SH-SY5Y (cell line): ENCODE results near the gene TAPBP.

ENCODE experiments used
- GATA2 ChIP-seq: IDR thresholded peaks from 2 replicates; pipeline ENCODE4 v1.6.1; 2011; ENCODE audit warnings: mild to moderate bottlenecking, low read depth, low read length
- GATA3 ChIP-seq: IDR thresholded peaks from 2 replicates; pipeline ENCODE4 v1.6.1; 2011; ENCODE audit warnings: low read depth, mild to moderate bottlenecking, low read length, moderate library complexity

The TAPBP gene

GRCh38 chr6:33273924-33274902 lies 39.7 kb downstream of the TAPBP start:
- TF ChIP-seq GATA3 (no peak), GATA2 (no peak)

DNA sequence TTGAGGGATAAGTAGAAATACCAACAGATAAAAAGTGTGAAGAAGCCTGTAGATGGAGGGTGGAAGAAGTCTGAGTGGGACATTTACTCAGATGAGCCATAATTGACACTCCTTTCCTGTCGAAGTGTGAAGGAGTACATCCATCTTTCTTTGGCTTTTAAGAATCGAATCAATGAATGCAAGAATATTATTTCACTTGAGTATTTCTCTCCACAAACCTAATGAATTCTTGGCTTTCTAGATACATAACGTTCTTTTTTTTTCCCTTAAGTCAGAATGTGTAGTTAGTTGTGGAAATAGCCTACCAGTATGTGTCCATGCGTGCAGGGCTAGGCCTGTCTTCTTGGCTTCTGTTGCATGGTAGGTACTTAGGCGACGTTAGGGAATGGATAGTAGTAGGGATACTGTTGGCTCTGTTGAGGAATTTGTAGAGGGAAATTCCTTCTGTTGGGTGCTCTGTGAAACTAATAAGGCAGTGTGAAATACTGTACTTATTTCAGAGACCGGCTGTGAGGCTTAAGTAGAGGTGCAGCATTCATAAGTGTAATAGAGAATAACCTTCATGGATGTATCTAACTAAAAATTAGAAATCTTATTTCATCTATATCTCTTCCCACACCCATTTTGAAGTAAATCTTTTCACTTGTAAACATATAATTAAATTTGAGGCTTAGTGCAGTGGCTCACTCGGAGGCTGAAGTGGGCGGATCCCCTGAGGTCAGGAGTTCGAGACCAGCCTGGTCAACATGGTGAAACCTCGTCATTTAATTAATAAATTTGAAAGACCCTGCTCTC lies 40.6 kb downstream of the TAPBP start:
- TF ChIP-seq GATA2: no peak
- TF ChIP-seq GATA3: no peak

DNA sequence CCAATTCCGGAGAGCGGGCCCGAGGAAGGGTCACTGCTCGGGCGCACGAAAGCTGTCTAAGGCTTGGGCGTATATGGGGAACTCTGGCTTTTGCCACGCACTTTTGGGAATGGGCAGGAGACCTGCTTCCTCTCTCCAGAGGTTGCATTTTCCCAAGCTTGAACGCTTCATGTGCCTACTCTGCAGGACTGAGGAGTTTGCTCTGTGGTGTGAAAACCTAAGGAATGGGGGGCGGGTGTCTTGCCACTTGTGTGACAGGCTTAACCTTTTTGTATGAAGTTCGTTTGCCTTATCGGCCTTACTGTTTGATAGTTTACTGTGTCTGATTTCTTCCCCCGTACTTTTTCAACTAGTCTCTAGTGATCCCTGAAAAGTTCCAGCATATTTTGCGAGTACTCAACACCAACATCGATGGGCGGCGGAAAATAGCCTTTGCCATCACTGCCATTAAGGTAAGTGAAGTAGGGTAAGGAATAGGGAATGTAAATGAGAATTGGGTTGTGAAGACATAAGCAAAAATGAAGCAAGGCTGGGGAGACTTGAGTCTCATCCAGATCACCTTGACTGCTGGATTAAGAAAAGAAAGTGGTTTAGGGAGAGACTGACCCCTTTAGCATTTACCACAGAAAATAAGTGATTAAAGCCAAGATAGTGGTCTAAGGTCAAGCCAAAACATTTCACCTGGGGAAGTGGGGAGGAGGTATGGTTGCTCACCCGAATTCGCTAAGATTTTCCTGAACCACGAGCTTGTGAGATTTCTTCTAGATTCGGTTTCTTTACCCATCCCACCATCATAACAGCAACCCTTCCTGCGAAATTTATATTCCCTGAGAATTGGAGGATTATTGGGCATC lies 41.4 kb downstream of the TAPBP start:
- TF ChIP-seq GATA2 (no peak), GATA3 (no peak)

DNA sequence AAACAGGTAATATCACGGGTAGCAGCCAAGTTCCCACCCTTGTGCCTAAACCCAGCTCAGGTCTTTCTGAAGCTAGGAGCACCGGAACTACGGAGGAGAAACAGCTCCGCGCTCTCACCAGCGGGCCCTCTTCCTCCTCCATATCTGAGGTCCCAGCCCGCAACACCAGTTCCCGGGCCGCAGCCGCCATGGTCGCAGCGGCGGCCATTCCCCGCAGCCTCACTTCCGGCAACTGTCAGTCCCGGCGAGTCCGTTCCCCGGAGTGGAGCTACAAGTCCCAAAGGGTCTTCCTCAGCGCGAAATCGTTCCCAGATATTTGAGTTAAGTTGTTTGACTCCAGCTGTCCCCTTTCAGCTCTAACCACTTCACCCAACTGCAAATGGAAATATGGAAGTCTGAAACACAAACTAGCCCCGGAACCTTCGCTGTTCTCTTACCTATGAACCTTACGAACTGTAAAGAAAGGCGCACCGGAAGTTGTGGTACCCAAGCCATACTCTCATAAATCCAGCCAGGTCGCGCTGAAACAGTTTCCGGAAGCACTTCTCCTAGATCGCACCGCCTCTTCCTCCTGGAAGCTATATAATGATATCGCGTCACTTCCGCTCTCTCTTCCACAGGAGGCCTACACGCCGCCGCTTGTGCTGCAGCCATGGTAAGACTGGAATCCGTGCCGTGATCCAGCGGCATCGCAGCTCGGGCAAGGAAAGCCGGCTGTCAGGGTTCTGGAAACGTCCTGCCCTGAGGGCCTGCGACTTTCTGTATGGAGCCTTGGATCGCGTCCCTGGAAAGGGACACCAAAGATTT lies 42.2 kb downstream of the TAPBP start, which contains the start of the genes RPS18 and VPS52:
TSS of gene RPS18 (plus strand) at position 608 of the 807 bp plus-strand sequence. CDS start at position 653, 45 bp downstream.
TSS of gene VPS52 (minus strand) at position 409 of the 807 bp plus-strand sequence. CDS start at position 208, 201 bp downstream.
- TF ChIP-seq GATA3 (no peak), GATA2 (0 out of 2 replicates have a peak, but pooled peaks have one; percentile 4)

DNA sequence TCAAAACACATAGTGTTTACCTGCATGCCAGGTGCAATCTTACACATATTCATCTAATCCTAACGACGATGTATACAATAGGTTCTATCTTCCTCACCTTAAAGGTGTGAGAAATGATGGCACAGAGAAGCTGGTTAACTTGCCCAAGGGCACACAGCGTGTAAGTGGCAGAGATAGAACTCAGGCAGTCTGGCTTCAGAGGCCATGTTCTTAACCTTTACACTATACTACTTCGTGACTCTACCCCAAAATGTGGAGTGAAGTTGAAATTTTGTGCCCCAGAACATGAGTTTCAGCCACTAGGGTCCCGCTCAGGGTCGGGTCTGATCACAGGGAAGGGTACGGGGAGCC lies 42.8 kb downstream of the TAPBP start:
- no peak for TF ChIP-seq GATA2
- no peak for TF ChIP-seq GATA3

DNA sequence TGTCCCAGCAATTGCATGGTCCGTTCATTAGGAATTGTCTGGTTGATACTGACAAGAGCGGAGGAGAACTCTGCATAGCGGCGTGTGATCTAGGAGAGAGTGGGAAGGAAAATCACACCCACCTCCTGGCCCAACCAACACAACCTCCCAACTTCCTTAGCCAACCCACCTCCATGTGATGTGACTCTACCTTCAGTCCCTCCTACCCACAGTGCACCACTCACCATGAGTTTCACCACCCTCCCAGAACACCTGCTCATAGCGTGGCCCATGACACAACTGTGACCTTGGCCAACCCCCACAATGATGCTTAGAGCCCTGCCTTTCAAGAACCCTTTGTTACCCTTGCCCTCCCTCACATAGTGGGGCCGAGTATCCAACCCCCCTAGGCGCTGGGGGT lies 49.9 kb downstream of the TAPBP start:
- TF ChIP-seq GATA2 (no peak), GATA3 (no peak)

DNA sequence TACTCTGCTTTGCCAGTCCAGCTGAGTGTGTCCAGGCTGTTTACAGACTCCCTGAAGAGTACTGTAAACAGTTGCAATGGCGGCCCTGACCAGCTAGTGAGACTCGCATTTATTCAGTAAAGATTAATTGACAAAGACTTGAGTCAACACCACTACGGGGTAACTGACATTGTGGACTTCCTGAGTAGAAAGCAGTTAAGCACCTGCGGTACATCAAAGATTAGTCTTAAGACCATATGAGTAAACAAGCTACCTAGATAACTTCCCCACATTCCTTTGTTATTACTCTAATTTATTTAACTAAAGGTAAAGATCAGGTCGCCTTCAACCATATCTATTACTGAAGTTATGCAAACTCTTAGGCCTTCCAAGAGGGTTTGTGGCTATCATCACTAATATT lies 54.8 kb downstream of the TAPBP start:
- TF ChIP-seq GATA3 (no peak), GATA2 (no peak)

- TF ChIP-seq GATA3 (no peak), GATA2 (no peak)
Measured at GRCh38 chr6:33254591-33254990, 59.3 kb downstream of the TAPBP start.

GRCh38 chr6:33252759-33253158 lies 61.1 kb downstream of the TAPBP start:
- no peak for TF ChIP-seq GATA2
- no peak for TF ChIP-seq GATA3

GRCh38 chr6:33251395-33252012 lies 62.4 kb downstream of the TAPBP start:
- no peak for TF ChIP-seq GATA2
- TF ChIP-seq GATA3: no peak

DNA sequence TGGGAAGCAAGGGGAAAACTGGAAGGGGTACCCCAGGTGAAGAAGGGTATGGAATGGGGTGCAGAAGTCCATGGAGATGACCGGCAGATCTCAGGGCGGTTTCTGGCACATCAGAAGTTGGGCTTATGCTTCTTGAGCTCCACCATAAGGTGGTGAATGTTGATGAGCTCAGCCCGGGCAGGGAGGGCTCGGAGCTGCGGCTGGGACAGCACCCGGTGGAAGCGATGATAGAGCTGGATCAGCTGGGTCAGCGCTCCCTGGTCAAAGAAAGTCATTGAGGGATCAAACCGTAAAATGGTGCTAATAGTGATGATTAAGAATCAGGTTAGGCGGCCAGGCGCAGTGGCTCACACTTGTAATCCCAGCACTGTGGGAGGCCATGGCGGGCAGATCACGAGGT lies 63.1 kb downstream of the TAPBP start:
- no peak for TF ChIP-seq GATA3
- TF ChIP-seq GATA2: no peak

DNA sequence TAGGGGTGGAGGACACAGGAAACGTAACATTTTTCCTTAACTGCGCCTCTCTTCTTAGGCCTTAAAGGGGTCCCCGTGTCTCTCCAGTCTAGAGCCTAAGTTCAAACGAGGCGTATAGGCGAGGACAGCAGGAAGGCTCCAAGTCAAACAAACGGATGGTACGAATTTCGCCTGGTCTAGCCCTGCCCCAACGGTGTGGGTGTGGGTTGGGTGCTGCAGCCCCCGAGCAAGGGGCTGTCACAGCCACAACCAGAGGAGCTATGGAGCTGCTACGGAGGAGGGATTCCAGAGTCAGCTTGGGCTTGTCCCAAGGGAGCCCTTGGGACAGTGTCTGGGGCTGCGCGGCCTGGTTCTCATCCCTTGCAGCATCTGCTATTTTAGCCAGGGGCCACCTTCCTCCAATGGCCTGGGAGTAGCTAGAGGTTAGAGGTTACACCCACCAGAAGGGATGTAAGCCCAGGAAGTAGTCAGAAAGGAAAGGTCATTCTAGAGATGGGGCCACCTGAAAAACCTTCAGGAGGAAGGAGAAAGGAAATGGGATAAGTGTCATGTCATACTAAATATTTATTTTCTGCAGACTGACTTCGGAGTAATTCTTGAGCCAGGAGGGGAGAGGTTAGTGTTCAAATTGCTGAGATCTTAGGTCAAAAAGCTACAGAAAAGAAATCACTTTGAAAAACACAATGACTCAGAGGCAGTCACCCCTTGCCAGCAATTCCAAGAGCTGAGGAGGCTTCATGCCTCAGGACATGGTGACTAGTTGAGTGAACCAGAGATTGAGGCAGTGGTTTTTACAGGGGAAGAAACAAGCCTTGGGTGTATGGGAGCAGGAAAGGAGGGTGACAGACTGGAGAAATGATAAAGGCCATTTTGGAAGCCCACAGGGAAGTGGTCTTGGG lies 63.9 kb downstream of the TAPBP start:
- no peak for TF ChIP-seq GATA3
- no peak for TF ChIP-seq GATA2
